Measurements from ENCODE around the gene MRPL40.

Gene MRPL40

DNA sequence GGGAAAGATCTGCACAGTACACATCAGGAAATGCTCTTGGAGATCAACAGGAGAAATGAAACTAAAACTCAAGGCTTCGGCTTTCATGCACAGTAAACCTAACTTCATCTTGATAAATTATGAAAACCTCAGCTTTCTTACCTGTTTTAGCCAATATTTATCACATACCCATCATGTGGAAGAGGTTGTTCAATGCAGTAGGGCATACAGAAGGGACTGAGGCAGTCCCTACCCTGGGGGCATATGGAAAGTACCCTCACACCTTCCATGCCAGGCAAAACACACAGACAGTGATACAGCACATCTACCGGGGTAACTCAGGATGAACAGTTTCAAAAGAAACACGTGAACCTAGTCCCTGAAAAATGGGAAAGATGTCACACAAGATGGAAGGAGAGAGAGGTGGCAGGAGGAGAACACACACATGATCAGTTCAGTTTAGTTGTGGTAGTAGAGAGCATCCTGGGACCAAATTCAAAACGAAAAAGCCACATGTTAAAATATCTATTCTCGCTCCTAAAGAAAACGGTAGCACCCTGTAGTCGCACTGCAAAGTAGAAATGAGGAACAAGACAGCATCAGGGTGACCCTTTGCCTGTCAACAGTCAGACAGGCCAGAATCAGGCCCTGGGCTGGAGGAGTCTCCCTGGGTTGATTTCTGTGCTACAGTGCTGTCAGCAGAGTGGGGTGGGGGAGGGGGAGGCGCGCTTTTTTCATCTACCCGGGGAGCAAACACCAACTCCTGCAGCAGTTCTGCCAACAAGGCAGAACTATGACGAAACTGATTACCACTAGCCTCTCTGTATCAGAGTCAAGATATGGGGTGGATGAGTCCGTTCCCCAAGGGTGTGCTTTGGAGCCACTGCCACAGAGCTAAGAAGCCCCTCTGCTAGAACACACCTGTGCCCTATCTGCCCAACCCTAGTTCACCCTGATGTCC is 2.1 kb upstream of the MRPL40 start:
- H3K27ac ChIP-seq, result no peak overlapping the region
- TF ChIP-seq, protein P1, sequence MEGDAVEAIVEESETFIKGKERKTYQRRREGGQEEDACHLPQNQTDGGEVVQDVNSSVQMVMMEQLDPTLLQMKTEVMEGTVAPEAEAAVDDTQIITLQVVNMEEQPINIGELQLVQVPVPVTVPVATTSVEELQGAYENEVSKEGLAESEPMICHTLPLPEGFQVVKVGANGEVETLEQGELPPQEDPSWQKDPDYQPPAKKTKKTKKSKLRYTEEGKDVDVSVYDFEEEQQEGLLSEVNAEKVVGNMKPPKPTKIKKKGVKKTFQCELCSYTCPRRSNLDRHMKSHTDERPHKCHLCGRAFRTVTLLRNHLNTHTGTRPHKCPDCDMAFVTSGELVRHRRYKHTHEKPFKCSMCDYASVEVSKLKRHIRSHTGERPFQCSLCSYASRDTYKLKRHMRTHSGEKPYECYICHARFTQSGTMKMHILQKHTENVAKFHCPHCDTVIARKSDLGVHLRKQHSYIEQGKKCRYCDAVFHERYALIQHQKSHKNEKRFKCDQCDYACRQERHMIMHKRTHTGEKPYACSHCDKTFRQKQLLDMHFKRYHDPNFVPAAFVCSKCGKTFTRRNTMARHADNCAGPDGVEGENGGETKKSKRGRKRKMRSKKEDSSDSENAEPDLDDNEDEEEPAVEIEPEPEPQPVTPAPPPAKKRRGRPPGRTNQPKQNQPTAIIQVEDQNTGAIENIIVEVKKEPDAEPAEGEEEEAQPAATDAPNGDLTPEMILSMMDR (IDR thresholded peaks at IDR 0.05), result no peak
- no peaks in the 10 kb centered on the region for H3K4me1 ChIP-seq

DNA sequence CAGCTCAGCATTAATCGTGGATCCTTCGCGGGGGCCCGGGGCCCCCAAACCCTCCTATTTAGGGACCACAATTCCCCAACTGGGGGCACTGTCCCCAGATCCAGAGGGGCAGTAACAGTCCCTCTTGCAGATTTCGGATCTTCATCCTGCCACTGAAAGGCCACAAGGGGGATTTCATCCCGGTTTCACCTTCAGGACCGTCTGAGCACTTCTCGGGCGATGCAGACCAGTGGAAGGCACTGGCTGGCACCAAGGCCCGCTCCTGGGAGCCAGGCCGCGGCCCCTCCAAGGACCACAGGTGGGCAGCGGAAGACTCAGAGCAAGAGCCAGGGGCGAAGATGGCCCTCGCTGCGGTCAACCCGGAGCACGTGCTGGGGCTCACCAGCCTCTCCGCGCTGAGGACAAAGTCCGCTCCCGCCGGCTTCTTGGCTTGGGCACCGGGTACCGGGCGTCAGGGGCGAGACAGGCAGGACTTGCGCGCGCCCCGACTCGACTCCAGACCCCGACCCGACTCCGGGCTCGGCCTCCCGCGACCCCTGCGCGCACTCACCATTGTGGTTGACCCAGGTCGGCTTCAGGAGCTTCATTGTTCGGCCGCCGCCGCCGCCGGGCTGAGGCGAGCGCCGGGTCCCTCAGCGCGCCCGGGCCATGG is 1.3 kb upstream of the MRPL40 start:
- H3K9ac ChIP-seq, result peak overlapping the region; percentile 28
- H3K36me3 ChIP-seq (ENCODE audit: control insufficient read depth, insufficient read depth, low read length), result no peaks in the 10 kb centered on the region
- H2AFZ ChIP-seq, result peak overlapping the region; percentile 33
- TF ChIP-seq, protein P1 (IDR thresholded peaks at IDR 0.05), result no peak
- H3K9me3 ChIP-seq (ENCODE audit: control insufficient read depth, low read length), result no peaks in the 10 kb centered on the region
- peak overlapping the region; percentile 95 for H3K4me2 ChIP-seq (ENCODE audit: low read length)
- H3K4me1 ChIP-seq, result no peaks in the 10 kb centered on the region
- peak overlapping the region; percentile 15 for H3K27ac ChIP-seq
- no peaks in the 10 kb centered on the region for H3K27me3 ChIP-seq (ENCODE audit: control insufficient read depth, insufficient read depth, low read length)
- H3K79me2 ChIP-seq, result peaks cover 19% of the 10 kb centered on the region
- H3K4me3 ChIP-seq (ENCODE audit: low read depth, low read length), result peak overlapping the region; percentile 76

More for the DNA sequence above, 2.1 kb upstream of the MRPL40 start:
- H2AFZ ChIP-seq, result no peak overlapping the region
- H3K27me3 ChIP-seq (ENCODE audit: control insufficient read depth, insufficient read depth, low read length), result no peaks in the 10 kb centered on the region
- no peaks in the 10 kb centered on the region for H3K9me3 ChIP-seq (ENCODE audit: control insufficient read depth, low read length)
- peaks cover 19% of the 10 kb centered on the region for H3K79me2 ChIP-seq
- H3K36me3 ChIP-seq (ENCODE audit: control insufficient read depth, insufficient read depth, low read length), result no peaks in the 10 kb centered on the region
- H3K4me2 ChIP-seq (ENCODE audit: low read length), result peak overlapping the region; percentile 95
- H3K9ac ChIP-seq, result no peak overlapping the region
- H3K4me3 ChIP-seq (ENCODE audit: low read depth, low read length), result peak overlapping the region; percentile 76

DNA sequence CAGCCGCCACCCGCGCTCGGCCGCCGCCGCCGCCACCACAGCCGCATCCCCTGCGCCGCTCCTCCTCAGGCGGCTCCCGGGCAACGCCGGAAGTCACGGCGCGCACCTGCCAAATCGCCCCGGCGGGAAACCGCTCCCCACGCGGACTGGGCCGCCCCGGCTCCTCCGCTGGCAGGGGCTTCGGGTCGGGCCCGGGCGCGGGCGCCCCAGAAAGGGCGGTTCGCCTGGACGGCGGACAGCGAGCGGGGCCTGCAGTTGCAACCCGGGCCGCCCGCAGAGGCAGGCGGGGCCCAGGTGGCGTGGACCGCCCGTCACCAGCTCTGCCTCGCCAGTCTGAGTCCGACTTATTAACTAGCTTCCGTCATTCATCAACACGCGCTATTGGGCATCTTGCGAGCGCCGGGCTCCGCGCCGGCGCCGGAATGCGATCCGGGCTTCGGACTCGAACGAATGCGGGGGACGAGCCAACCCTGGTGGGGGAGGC is 654 bp upstream of the MRPL40 start, which contains the start of gene HIRA:
Gene HIRA (minus strand): TSS at position 85 of the 484 bp plus-strand sequence. CDS start 257 bp downstream, outside the sequence.
- peak within 1 kb of the TSS; percentile 31 for H3K9ac ChIP-seq
- H3K4me2 ChIP-seq (ENCODE audit: low read length), result peak within 1 kb of the TSS; percentile 100

DNA sequence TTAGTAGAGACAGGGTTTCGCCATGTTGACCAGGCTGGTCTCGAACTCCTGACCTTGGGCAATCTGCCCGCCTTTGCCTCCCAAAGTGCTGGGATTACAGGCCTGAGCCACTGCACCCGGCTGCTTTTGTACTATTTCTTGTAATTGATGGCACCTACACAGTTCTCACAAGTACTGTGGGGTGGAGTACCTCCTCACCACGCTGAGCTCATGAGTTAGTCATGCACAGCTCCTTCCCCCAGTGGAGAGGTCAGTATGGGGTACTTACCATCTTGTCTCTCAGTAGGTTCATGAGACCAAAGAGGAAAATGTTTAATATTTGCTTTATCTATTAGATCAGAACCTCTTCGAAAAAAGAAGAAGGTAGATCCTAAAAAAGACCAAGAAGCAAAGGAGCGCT is 2.1 kb downstream of the MRPL40 start:
- no peaks in the 10 kb centered on the region for H3K4me1 ChIP-seq

More for the DNA sequence above, 654 bp upstream of the MRPL40 start, which contains the start of gene HIRA:
- no peaks in the 10 kb centered on the region for H3K4me1 ChIP-seq
- no peaks in the 10 kb centered on the region for H3K27me3 ChIP-seq (ENCODE audit: control insufficient read depth, insufficient read depth, low read length)
- peaks cover 18% of the 10 kb centered on the region for H3K79me2 ChIP-seq
- H3K36me3 ChIP-seq (ENCODE audit: control insufficient read depth, insufficient read depth, low read length), result no peaks in the 10 kb centered on the region
- TF ChIP-seq, protein P1 (IDR thresholded peaks at IDR 0.05), result no peak
- peak within 1 kb of the TSS; percentile 95 for H3K27ac ChIP-seq
- H3K4me3 ChIP-seq (ENCODE audit: low read depth, low read length), result peak within 1 kb of the TSS; percentile 98
- H2AFZ ChIP-seq, result peak within 1 kb of the TSS; percentile 94
- H3K9me3 ChIP-seq (ENCODE audit: control insufficient read depth, low read length), result no peaks in the 10 kb centered on the region

More for the DNA sequence above, 2.1 kb downstream of the MRPL40 start:
- H3K9me3 ChIP-seq (ENCODE audit: control insufficient read depth, low read length), result no peaks in the 10 kb centered on the region
- no peak overlapping the region for H3K27ac ChIP-seq
- no peak overlapping the region for H2AFZ ChIP-seq
- no peaks in the 10 kb centered on the region for H3K36me3 ChIP-seq (ENCODE audit: control insufficient read depth, insufficient read depth, low read length)
- H3K79me2 ChIP-seq, result peaks cover 15% of the 10 kb centered on the region
- no peak overlapping the region for H3K4me3 ChIP-seq (ENCODE audit: low read depth, low read length)
- H3K9ac ChIP-seq, result no peak overlapping the region
- H3K27me3 ChIP-seq (ENCODE audit: control insufficient read depth, insufficient read depth, low read length), result no peaks in the 10 kb centered on the region
- no peak overlapping the region for H3K4me2 ChIP-seq (ENCODE audit: low read length)
- TF ChIP-seq, protein P1 (IDR thresholded peaks at IDR 0.05), result no peak

Data from parathyroid adenoma (tissue), 2 donors.